ENCODE measurements around the gene USHBP1. TPM values are rescaled to one million over a fixed set of nuclear protein-coding genes. Genes with fewer than 3 reads are reported as not detected.

USHBP1 gene
- total and polyA plus RNA-seq, 2 of the 13 experiments (the other 11 are each of a cell fraction or from before 2014, with no cell fraction given), result 0.15 to 1.5 TPM

- TF ChIP-seq GLMP (CRISPR knock-in tag; IDR thresholded peaks at IDR 0.05; ENCODE audit: borderline replicate concordance) (no peak), TFDP2 (CRISPR knock-in tag; IDR thresholded peaks at IDR 0.05) (peak; percentile 41; the same call in 1 of the 2 replicates), GTF2F1 (IDR thresholded peaks at IDR 0.05; ENCODE audit: low read length) (no peak), CAMTA2 (CRISPR knock-in tag; IDR thresholded peaks at IDR 0.05; ENCODE audit: borderline replicate concordance) (no peak), MED8 (CRISPR knock-in tag; IDR thresholded peaks at IDR 0.05; ENCODE audit: insufficient replicate concordance) (no peak), SOX5 (CRISPR knock-in tag; IDR thresholded peaks at IDR 0.05; ENCODE audit: borderline replicate concordance) (peak; percentile 85), ZBTB14 (CRISPR knock-in tag; IDR thresholded peaks at IDR 0.05) (peak; percentile 68), KMT2B (CRISPR knock-in tag; IDR thresholded peaks at IDR 0.05) (peak; percentile 55; the same call in 1 of the 2 replicates), DNMT1 (CRISPR knock-in tag; IDR thresholded peaks at IDR 0.05) (no peak), NFE2L1 (CRISPR knock-in tag; IDR thresholded peaks at IDR 0.05; ENCODE audit: borderline replicate concordance) (no peak), ZNF329 (CRISPR knock-in tag; IDR thresholded peaks at IDR 0.05; ENCODE audit: low read depth) (no peak), SMC3 (IDR thresholded peaks at IDR 0.05; ENCODE audit: low read length) (no peak), HNF4G (IDR thresholded peaks at IDR 0.05; ENCODE audit: borderline replicate concordance, low read depth, low read length) (peak; percentile 96), HNF4G (CRISPR knock-in tag; IDR thresholded peaks at IDR 0.05; ENCODE audit: borderline replicate concordance, low read depth) (peak; percentile 84), ZSCAN31 (CRISPR knock-in tag; IDR thresholded peaks at IDR 0.05; ENCODE audit: low read depth) (no peak), NKX3-1 (CRISPR knock-in tag; IDR thresholded peaks at IDR 0.05) (peak; percentile 38; the same call in 1 of the 2 replicates)
- TF ChIP-seq, protein P1, sequence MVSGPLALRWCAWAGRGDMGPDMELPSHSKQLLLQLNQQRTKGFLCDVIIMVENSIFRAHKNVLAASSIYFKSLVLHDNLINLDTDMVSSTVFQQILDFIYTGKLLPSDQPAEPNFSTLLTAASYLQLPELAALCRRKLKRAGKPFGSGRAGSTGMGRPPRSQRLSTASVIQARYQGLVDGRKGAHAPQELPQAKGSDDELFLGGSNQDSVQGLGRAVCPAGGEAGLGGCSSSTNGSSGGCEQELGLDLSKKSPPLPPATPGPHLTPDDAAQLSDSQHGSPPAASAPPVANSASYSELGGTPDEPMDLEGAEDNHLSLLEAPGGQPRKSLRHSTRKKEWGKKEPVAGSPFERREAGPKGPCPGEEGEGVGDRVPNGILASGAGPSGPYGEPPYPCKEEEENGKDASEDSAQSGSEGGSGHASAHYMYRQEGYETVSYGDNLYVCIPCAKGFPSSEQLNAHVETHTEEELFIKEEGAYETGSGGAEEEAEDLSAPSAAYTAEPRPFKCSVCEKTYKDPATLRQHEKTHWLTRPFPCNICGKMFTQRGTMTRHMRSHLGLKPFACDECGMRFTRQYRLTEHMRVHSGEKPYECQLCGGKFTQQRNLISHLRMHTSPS (CRISPR knock-in tag; IDR thresholded peaks at IDR 0.05; ENCODE audit: low read depth), result no peak
- TF ChIP-seq, protein P2, sequence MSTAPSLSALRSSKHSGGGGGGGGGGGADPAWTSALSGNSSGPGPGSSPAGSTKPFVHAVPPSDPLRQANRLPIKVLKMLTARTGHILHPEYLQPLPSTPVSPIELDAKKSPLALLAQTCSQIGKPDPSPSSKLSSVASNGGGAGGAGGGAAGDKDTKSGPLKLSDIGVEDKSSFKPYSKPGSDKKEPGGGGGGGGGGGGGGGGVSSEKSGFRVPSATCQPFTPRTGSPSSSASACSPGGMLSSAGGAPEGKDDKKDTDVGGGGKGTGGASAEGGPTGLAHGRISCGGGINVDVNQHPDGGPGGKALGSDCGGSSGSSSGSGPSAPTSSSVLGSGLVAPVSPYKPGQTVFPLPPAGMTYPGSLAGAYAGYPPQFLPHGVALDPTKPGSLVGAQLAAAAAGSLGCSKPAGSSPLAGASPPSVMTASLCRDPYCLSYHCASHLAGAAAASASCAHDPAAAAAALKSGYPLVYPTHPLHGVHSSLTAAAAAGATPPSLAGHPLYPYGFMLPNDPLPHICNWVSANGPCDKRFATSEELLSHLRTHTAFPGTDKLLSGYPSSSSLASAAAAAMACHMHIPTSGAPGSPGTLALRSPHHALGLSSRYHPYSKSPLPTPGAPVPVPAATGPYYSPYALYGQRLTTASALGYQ (CRISPR knock-in tag; IDR thresholded peaks at IDR 0.05), result peak; percentile 75; the same call in 1 of the 2 replicates
Observed at GRCh38 chr19:17243830-17244617, 20.5 kb downstream of the USHBP1 start (continued).

Data from HepG2 (cell line).